ENCODE results near the gene DPP6. TPM values are rescaled to one million over a fixed set of nuclear protein-coding genes. Genes with fewer than 3 reads are reported as not detected.

The DPP6 gene
- total and polyA plus RNA-seq, 9 of the 15 experiments (the other 6 are each of a cell fraction or from before 2014, with no cell fraction given), result not detected

DNA sequence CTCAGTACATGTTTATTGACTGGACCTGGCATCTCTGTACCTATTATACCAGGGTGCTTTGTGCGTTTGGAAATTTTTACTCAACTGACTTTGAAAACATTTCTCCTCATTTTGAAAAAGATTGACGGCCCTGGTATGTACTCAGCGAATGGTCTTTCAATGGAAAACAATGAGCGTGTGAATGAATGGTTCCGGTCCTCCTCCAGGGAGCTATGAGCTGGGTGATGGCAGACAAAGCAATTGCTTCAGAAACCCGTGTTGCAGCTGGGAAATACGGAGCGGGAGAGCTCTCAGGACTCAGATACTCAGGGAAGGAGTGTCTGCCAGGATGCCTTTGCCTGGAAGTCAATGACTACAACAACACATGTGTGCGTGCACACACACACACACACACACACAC lies 824.8 kb downstream of the DPP6 start (continued):
- TF ChIP-seq, protein P1, sequence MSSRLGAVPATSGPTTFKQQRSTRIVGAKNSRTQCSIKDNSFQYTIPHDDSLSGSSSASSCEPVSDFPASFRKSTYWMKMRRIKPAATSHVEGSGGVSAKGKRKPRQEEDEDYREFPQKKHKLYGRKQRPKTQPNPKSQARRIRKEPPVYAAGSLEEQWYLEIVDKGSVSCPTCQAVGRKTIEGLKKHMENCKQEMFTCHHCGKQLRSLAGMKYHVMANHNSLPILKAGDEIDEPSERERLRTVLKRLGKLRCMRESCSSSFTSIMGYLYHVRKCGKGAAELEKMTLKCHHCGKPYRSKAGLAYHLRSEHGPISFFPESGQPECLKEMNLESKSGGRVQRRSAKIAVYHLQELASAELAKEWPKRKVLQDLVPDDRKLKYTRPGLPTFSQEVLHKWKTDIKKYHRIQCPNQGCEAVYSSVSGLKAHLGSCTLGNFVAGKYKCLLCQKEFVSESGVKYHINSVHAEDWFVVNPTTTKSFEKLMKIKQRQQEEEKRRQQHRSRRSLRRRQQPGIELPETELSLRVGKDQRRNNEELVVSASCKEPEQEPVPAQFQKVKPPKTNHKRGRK (tag; IDR thresholded peaks at IDR 0.05), result no peak

DNA sequence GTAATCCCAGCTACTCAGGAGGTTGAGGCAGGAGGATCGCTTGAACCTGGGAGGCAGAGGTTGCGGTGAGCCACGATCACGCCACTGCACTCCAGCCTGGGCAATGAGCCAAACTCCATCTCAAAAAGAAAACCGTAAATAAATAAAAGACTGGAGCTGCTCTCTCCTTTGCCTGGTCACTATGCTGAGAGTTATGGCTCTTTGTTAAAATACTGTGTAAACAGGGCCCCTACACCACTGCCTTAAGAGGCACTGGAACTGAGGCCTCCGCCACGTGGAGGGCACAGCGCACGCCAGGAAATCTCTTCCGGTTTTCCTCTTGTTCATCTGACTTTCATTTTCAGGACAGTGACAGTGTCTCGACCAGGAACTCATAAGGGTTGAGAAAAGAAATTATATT lies 827.4 kb downstream of the DPP6 start:
- no TSS peak for BruUV-seq (replicated peaks)
- 30% methylated on average over 11 of the region's 11 CpGs for WGBS (ENCODE audit: insufficient coverage, low coverage, missing lambda C conversion rate)

More for the DNA sequence above, 827.4 kb downstream of the DPP6 start:
- H2AFZ ChIP-seq (ENCODE audit: low read depth, low read length), result no peak overlapping the region
- H3K9ac ChIP-seq (ENCODE audit: insufficient read depth in 1 of 2, low read depth in 2 of 2, low read length in 2 of 2), result no peak overlapping the region
- H3K79me2 ChIP-seq (ENCODE audit: control insufficient read depth, insufficient read depth, low read length), result no peaks in the 10 kb centered on the region
- intact Hi-C loops (cut with micrococcal nuclease), result no loop called here
- no peak overlapping the region for H3K4me2 ChIP-seq (ENCODE audit: insufficient read depth, low read length)
- H4K20me1 ChIP-seq (replicated peaks; ENCODE audit: control insufficient read depth, insufficient read depth, low read length), result no peaks in the 10 kb centered on the region
- no peak overlapping the region for H3K27ac ChIP-seq (ENCODE audit: extremely low read depth, low read depth, low read length)
- peaks cover 50 to 84% of the 10 kb centered on the region in 2 experiments for H3K27me3 ChIP-seq (ENCODE audit: control insufficient read depth in 2 of 2, insufficient read depth in 2 of 2, low read length in 2 of 2)
- H3K9me3 ChIP-seq (replicated peaks; ENCODE audit: control insufficient read depth, insufficient read depth, low read depth, low read length), result peaks cover 14% of the 10 kb centered on the region
- no peaks in the 10 kb centered on the region for H3K9me1 ChIP-seq (ENCODE audit: control insufficient read depth, insufficient read depth, low read length)
- H3K36me3 ChIP-seq (ENCODE audit: control insufficient read depth, insufficient read depth, low read length), result no peaks in the 10 kb centered on the region
- POLR2A ChIA-PET, result no interaction called here
- H3K4me1 ChIP-seq (replicated peaks in 1 of 2; ENCODE audit: control insufficient read depth in 2 of 2, insufficient read depth in 2 of 2, low read length in 2 of 2), result peaks cover 0 to 2% of the 10 kb centered on the region in 2 experiments; a peak in 1 of 5 replicates
- in situ Hi-C loops (cut with MboI), result no loop called here
- no peak overlapping the region for H3K4me3 ChIP-seq
- DNase-seq (ENCODE audit: extremely low read depth in 1 of 4, low spot score in 3 of 4), result no peak
- ATAC-seq, result no peak; the same call in 2 of the 3 replicates
- CTCF ChIA-PET (ENCODE audit: low intra/inter-chr PET ratio), result no interaction called here
- TF ChIP-seq CEBPB (tag; IDR thresholded peaks at IDR 0.05) (peak; percentile 45; the same call in 1 of the 2 replicates), JUN (IDR thresholded peaks at IDR 0.05; ENCODE audit: borderline replicate concordance, low read depth, low read length) (no peak), JUN (CRISPR knock-in tag; IDR thresholded peaks at IDR 0.05; ENCODE audit: borderline replicate concordance) (no peak), L3MBTL2 (IDR thresholded peaks at IDR 0.05) (peak; percentile 56), MYC (IDR thresholded peaks at IDR 0.05; ENCODE audit: low read depth, low read length) (0 out of 2 replicates have a peak, but pooled peaks have one; percentile 26), MYC (CRISPR knock-in tag; IDR thresholded peaks at IDR 0.05; ENCODE audit: borderline replicate concordance, low read depth) (no peak), NFIC (IDR thresholded peaks at IDR 0.05) (peak; percentile 70), CHCHD3 (CRISPR knock-in tag; IDR thresholded peaks at IDR 0.05) (no peak)
- no peak for FAIRE-seq
